K562 (cell line): ENCODE measurements around the gene ELF2. TPM values are rescaled to one million over a fixed set of nuclear protein-coding genes. Genes with fewer than 3 reads are reported as not detected.

Experiments
- ETV6 ChIP-seq, 3 experiments: fragments of 150-350 bp in 1 of 3; sonication (generic) in 1 of 3; formaldehyde crosslinking in 1 of 3; IDR thresholded peaks; 2 replicates each; pipeline versions ENCODE4 v1.6.1 to v1.8.0; 2014 to 2022; ENCODE audit warnings: borderline replicate concordance in 2 of 3, low read depth in 2 of 3, antibody characterized with exemption in 1 of 3, low read length in 1 of 3, mild to moderate bottlenecking in 1 of 3, missing genetic modification reagents in 1 of 3
- LCOR ChIP-seq: sonication (generic); formaldehyde crosslinking; IDR thresholded peaks from 2 replicates; pipeline ENCODE4 v1.8.0; 2022; ENCODE audit warnings: mild to moderate bottlenecking, missing genetic modification reagents
- NFE2 ChIP-seq: IDR thresholded peaks from 2 replicates; pipeline ENCODE4 v1.6.1; 2014; ENCODE audit warnings: antibody characterized with exemption, low read depth
- SOX6 ChIP-seq: fragments of 450-650 bp; IDR thresholded peaks from 2 replicates; pipeline ENCODE4 v1.6.1; 2014; ENCODE audit warnings: mild to moderate bottlenecking
- TAF15 ChIP-seq: fragments of 200-400 bp; formaldehyde crosslinking; IDR thresholded peaks from 2 replicates; pipeline ENCODE4 v1.6.1; 2017; ENCODE audit warnings: mild to moderate bottlenecking, low read depth, low read length, moderate library complexity
- TGIF2 ChIP-seq: sonication (generic); formaldehyde crosslinking; IDR thresholded peaks from 2 replicates; pipeline ENCODE4 v1.8.1; 2022; ENCODE audit warnings: mild to moderate bottlenecking, missing genetic modification reagents, moderate library complexity
- ZNF121 ChIP-seq: sonication (generic); formaldehyde crosslinking; conservative IDR thresholded peaks from 2 replicates; pipeline ENCODE4 v1.8.0; 2022; ENCODE audit warnings: missing genetic modification reagents
- ZNF140 ChIP-seq: fragments of 250-450 bp; sonication (Bioruptor Pico); IDR thresholded peaks from 2 replicates; pipeline ENCODE4 v1.8.0; 2021; ENCODE audit warnings: moderate library complexity, mild to moderate bottlenecking, inconsistent platforms
- ZNF146 ChIP-seq: IDR thresholded peaks from one replicate; pipeline ENCODE4 v1.6.1; 2018; ENCODE audit warnings: missing compliant biosample characterization; ENCODE audit not compliant: unreplicated experiment
- polyA plus RNA-seq, 8 experiments: library from polyadenylated mRNA; depleted of rRNA in 4 of 8; stranded (reverse) in 5 of 8; unstranded in 3 of 8; fragments of >200 nt; fragmentation: Nextera tagmentation in 2 of 8; fragmentation: Illumina TruSeq in 1 of 8; extraction: Ambion mirVana in 2 of 8; extraction: Trizol in 1 of 8; gene quantifications; 2 replicates each; pipeline versions ENCODE4 v1.2.1 to v1.2.3, GENCODE V29; 2011 to 2014; ENCODE audit warnings: inconsistent platforms in 1 of 8, missing spikeins in 1 of 8
- total RNA-seq, 7 experiments: library from RNA; depleted of rRNA in 6 of 7; stranded (reverse); fragments of >200 nt in 6 of 7; fragmentation: Illumina TruSeq in 2 of 7; extraction: Trizol in 2 of 7; gene quantifications; 2 replicates each; pipeline versions ENCODE4 v1.2.1 to v1.2.3, GENCODE V29; 2011 to 2021; ENCODE audit warnings: low replicate concordance in 1 of 7
- TF ChIP-seq, protein P1 (sequence below): IDR thresholded peaks from 2 replicates; pipeline ENCODE4 v1.6.1; 2011; ENCODE audit not compliant: insufficient read length; ENCODE audit errors: extremely low read depth
- TF ChIP-seq, protein P2 (sequence below), 2 experiments: fragments of 450-650 bp in 1 of 2; IDR thresholded peaks; 2 replicates each; pipeline ENCODE4 v1.6.1; 2011 to 2017; ENCODE audit warnings: low read depth in 2 of 2, antibody characterized with exemption in 1 of 2, borderline replicate concordance in 1 of 2, low read length in 1 of 2, mild to moderate bottlenecking in 1 of 2, mixed read lengths in 1 of 2; ENCODE audit not compliant: control insufficient read depth in 1 of 2
- TF ChIP-seq, protein P3 (sequence below): sonication (generic); formaldehyde crosslinking; IDR thresholded peaks from 2 replicates; pipeline ENCODE4 v1.8.0; 2022; ENCODE audit warnings: mild to moderate bottlenecking, missing genetic modification reagents, borderline replicate concordance
- TF ChIP-seq, protein P4 (sequence below): IDR thresholded peaks from 2 replicates; pipeline ENCODE4 v1.6.1; 2014; ENCODE audit warnings: antibody characterized with exemption
- TF ChIP-seq, protein P5 (sequence below): fragments of 250-450 bp; sonication (Bioruptor Pico); IDR thresholded peaks from 2 replicates; pipeline ENCODE4 v1.4.0; 2020; ENCODE audit warnings: mild to moderate bottlenecking, moderate library complexity
- TF ChIP-seq, protein P6 (sequence below): sonication (generic); formaldehyde crosslinking; IDR thresholded peaks from 2 replicates; pipeline ENCODE4 v1.8.0; 2022; ENCODE audit warnings: missing genetic modification reagents, mild to moderate bottlenecking, borderline replicate concordance

The ELF2 gene
- total and polyA plus RNA-seq, 9 of the 15 experiments (the other 6 are each of a cell fraction or from before 2014, with no cell fraction given) = 9.4 to 58.7 (median 41.6) TPM

DNA sequence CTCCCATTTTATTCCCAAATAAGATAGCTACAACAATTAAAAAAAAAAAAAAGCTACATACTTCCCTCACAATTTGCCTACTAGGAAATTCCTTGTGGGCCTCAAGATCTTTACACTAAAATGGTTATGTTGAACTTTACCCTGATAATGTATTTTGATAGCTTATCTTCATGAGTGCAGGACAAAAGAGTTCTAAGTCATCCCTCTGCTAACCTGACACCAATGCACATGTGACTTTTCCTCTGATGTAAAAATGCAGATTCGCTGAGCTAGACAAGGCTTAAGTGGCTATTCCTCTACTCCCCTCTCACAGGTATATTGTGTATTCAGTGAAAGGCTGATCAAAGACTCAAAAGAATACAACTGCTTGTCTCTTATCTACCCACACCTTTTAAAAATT, 22.5 kb downstream of the ELF2 start (continued):
- TF ChIP-seq, protein P1, sequence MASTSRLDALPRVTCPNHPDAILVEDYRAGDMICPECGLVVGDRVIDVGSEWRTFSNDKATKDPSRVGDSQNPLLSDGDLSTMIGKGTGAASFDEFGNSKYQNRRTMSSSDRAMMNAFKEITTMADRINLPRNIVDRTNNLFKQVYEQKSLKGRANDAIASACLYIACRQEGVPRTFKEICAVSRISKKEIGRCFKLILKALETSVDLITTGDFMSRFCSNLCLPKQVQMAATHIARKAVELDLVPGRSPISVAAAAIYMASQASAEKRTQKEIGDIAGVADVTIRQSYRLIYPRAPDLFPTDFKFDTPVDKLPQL = no peak
- TF ChIP-seq, protein P2, sequence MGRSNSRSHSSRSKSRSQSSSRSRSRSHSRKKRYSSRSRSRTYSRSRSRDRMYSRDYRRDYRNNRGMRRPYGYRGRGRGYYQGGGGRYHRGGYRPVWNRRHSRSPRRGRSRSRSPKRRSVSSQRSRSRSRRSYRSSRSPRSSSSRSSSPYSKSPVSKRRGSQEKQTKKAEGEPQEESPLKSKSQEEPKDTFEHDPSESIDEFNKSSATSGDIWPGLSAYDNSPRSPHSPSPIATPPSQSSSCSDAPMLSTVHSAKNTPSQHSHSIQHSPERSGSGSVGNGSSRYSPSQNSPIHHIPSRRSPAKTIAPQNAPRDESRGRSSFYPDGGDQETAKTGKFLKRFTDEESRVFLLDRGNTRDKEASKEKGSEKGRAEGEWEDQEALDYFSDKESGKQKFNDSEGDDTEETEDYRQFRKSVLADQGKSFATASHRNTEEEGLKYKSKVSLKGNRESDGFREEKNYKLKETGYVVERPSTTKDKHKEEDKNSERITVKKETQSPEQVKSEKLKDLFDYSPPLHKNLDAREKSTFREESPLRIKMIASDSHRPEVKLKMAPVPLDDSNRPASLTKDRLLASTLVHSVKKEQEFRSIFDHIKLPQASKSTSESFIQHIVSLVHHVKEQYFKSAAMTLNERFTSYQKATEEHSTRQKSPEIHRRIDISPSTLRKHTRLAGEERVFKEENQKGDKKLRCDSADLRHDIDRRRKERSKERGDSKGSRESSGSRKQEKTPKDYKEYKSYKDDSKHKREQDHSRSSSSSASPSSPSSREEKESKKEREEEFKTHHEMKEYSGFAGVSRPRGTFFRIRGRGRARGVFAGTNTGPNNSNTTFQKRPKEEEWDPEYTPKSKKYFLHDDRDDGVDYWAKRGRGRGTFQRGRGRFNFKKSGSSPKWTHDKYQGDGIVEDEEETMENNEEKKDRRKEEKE (IDR thresholded peaks at IDR 0.05; ENCODE audit: borderline replicate concordance in 1 of 2, control insufficient read depth in 1 of 2, low read depth in 2 of 2, low read length in 1 of 2) = no peak
- TF ChIP-seq, protein P3, sequence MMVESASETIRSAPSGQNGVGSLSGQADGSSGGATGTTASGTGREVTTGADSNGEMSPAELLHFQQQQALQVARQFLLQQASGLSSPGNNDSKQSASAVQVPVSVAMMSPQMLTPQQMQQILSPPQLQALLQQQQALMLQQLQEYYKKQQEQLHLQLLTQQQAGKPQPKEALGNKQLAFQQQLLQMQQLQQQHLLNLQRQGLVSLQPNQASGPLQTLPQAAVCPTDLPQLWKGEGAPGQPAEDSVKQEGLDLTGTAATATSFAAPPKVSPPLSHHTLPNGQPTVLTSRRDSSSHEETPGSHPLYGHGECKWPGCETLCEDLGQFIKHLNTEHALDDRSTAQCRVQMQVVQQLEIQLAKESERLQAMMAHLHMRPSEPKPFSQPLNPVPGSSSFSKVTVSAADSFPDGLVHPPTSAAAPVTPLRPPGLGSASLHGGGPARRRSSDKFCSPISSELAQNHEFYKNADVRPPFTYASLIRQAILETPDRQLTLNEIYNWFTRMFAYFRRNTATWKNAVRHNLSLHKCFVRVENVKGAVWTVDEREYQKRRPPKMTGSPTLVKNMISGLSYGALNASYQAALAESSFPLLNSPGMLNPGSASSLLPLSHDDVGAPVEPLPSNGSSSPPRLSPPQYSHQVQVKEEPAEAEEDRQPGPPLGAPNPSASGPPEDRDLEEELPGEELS (CRISPR knock-in tag) = no peak
- no peak for TF ChIP-seq LCOR (CRISPR knock-in tag)
- TF ChIP-seq ZNF121 = no peak
- TF ChIP-seq NFE2 = peak; percentile 70
- TF ChIP-seq ETV6 (IDR thresholded peaks at IDR 0.05; ENCODE audit: borderline replicate concordance in 1 of 2, low read depth in 2 of 2, low read length in 1 of 2) = no peak
- TF ChIP-seq ETV6 (CRISPR knock-in tag; IDR thresholded peaks at IDR 0.05; ENCODE audit: borderline replicate concordance) = no peak
- TF ChIP-seq, protein P4, sequence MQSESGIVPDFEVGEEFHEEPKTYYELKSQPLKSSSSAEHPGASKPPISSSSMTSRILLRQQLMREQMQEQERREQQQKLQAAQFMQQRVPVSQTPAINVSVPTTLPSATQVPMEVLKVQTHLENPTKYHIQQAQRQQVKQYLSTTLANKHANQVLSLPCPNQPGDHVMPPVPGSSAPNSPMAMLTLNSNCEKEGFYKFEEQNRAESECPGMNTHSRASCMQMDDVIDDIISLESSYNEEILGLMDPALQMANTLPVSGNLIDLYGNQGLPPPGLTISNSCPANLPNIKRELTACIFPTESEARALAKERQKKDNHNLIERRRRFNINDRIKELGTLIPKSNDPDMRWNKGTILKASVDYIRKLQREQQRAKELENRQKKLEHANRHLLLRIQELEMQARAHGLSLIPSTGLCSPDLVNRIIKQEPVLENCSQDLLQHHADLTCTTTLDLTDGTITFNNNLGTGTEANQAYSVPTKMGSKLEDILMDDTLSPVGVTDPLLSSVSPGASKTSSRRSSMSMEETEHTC = peak; percentile 75; the same call in 1 of the 2 replicates
- no peak for TF ChIP-seq TAF15
- no peak for TF ChIP-seq TGIF2
- TF ChIP-seq, protein P5, sequence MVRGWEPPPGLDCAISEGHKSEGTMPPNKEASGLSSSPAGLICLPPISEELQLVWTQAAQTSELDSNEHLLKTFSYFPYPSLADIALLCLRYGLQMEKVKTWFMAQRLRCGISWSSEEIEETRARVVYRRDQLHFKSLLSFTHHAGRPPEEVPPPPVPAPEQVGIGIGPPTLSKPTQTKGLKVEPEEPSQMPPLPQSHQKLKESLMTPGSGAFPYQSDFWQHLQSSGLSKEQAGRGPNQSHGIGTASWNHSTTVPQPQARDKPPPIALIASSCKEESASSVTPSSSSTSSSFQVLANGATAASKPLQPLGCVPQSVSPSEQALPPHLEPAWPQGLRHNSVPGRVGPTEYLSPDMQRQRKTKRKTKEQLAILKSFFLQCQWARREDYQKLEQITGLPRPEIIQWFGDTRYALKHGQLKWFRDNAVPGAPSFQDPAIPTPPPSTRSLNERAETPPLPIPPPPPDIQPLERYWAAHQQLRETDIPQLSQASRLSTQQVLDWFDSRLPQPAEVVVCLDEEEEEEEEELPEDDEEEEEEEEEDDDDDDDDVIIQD = no peak
- TF ChIP-seq ZNF140 (CRISPR knock-in tag) = no peak
- TF ChIP-seq, protein P6, sequence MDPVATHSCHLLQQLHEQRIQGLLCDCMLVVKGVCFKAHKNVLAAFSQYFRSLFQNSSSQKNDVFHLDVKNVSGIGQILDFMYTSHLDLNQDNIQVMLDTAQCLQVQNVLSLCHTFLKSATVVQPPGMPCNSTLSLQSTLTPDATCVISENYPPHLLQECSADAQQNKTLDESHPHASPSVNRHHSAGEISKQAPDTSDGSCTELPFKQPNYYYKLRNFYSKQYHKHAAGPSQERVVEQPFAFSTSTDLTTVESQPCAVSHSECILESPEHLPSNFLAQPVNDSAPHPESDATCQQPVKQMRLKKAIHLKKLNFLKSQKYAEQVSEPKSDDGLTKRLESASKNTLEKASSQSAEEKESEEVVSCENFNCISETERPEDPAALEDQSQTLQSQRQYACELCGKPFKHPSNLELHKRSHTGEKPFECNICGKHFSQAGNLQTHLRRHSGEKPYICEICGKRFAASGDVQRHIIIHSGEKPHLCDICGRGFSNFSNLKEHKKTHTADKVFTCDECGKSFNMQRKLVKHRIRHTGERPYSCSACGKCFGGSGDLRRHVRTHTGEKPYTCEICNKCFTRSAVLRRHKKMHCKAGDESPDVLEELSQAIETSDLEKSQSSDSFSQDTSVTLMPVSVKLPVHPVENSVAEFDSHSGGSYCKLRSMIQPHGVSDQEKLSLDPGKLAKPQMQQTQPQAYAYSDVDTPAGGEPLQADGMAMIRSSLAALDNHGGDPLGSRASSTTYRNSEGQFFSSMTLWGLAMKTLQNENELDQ (CRISPR knock-in tag) = no peak
- TF ChIP-seq ZNF146 (CRISPR knock-in tag) = no peak
- TF ChIP-seq SOX6 = peak; percentile 98
